Measurements from ENCODE around the gene SLC25A23. TPM values are rescaled to one million over a fixed set of nuclear protein-coding genes. Genes with fewer than 3 reads are reported as not detected.

The SLC25A23 gene
- total RNA-seq, 1 donor from 2014 or later: 36.9 TPM

DNA sequence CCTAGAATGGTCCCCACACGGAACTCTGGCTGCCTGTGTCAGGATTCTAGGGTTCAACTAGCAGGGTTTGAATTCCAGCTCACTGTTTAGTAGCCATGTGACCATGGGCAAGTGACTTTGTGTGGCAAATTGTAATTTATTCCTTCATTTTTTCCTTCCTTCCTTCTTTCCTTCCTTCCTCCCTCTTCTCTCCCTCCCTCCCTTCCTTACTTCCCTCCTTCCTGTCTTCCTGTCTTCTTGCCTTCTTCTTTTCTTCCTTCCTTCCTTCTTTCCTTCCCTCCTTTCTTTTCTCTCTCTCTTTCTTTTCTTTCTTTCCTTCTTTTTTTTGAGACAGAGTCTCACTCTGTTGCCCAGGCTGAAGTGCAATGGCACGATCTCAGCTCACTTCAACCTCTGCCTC is 30.5 kb upstream of the SLC25A23 start:
- DNase-seq (ENCODE audit: low read depth) (no peak), FAIRE-seq (no peak)
- H3K27me3 ChIP-seq (ENCODE audit: control insufficient read depth, insufficient read depth, low read length): no peaks in the 10 kb centered on the region
- TF ChIP-seq CTCF (IDR thresholded peaks at IDR 0.05; ENCODE audit: insufficient read depth, low read length, severe bottlenecking): no peak
- H3K4me3 ChIP-seq (ENCODE audit: low read depth, low read length): no peak overlapping the region
- H3K36me3 ChIP-seq (ENCODE audit: control insufficient read depth, insufficient read depth, low read length): no peaks in the 10 kb centered on the region

DNA sequence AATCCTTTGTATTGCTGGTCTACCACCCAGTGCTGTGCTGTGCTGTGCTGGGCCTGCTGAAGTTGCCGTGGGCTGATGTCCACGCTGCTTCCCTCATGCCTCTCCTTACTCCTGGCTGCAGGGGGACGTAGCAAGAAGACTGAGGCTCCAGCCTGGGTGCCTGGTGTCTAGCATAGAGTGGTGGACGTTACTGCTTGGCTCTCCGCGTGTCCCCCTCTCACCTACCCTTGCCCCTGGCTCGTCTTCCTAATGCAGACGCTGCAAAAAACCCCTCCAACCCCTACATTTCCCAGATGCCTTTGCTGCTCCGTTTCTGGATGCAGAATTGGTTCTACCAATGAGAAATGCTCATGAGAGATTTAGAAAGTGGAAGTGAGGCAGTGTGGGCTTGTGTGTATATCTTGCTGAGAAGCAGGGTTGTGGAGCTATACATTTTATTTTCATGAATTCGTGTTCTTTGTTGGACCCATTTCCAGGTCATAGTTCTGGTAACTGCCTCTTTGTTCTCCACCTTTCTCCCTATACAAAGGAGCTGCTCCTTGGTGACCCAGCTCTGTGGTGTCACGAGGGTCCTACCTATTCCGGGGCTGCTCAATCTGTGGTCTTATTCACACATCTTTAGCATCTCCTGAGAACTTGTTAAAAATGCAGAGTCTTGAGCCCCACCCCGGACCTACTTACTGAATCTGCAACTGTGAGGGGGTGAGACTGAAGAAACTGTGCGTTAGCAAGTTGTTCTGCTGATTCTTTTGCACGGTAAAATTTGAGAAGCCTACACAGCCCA is 29.9 kb upstream of the SLC25A23 start:
- TF ChIP-seq CTCF (IDR thresholded peaks at IDR 0.05; ENCODE audit: insufficient read depth, low read length, severe bottlenecking): no peak
- Histone ChIP-seq H3K4me3 (ENCODE audit: low read depth, low read length) (no peak overlapping the region), H3K27me3 (ENCODE audit: control insufficient read depth, insufficient read depth, low read length) (no peaks in the 10 kb centered on the region), H3K36me3 (ENCODE audit: control insufficient read depth, insufficient read depth, low read length) (no peaks in the 10 kb centered on the region)
- no peak for FAIRE-seq
- DNase-seq (ENCODE audit: low read depth): no peak

DNA sequence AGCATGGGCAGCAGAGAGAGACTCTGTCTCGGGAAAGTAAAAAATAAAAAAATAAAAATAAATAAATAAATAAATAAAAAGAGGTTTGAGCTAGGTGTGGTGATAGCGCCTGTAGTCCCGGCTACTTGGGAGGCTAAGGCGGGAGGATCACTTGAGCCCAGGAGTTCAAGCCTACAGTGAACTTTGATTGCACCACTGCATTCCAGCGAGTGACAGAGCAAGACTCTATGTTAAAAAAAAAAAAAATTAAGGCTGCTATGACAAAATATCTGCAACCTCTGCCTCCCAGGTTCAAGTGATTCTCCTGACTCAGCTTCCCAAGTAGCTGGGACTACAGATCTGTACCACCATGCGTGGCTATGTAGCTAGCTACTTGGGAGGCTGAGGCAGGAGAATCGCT is 25.2 kb upstream of the SLC25A23 start:
- DNase-seq (ENCODE audit: low read depth) (no peak), FAIRE-seq (no peak)
- Histone ChIP-seq H3K36me3 (ENCODE audit: control insufficient read depth, insufficient read depth, low read length) (no peaks in the 10 kb centered on the region), H3K27me3 (ENCODE audit: control insufficient read depth, insufficient read depth, low read length) (no peaks in the 10 kb centered on the region), H3K4me3 (ENCODE audit: low read depth, low read length) (no peak overlapping the region)
- TF ChIP-seq CTCF (IDR thresholded peaks at IDR 0.05; ENCODE audit: insufficient read depth, low read length, severe bottlenecking): no peak

DNA sequence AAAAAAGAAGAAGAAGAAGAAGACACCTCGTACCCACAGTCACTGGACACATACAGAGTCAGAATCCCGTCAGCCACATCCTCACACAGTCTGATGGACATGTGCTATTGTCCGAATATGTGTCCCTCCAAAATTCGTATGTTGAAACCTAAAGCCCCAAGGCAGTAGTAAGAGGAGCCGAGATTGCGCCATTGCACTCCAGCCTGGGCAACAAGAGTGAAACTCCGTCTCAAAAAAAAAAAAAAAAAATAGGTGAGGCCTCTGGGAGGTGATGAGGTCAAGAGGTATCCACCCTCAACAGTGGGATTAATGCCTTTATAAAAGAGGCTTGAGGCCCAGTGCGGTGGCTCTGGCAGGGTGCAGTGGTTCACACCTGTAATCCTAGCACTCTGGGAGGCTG is 24.6 kb upstream of the SLC25A23 start:
- DNase-seq (ENCODE audit: low read depth) (no peak), FAIRE-seq (no peak)
- no peak for TF ChIP-seq CTCF (IDR thresholded peaks at IDR 0.05; ENCODE audit: insufficient read depth, low read length, severe bottlenecking)
- no peak overlapping the region for H3K4me3 ChIP-seq (ENCODE audit: low read depth, low read length)
- no peaks in the 10 kb centered on the region for H3K27me3 ChIP-seq (ENCODE audit: control insufficient read depth, insufficient read depth, low read length)
- no peaks in the 10 kb centered on the region for H3K36me3 ChIP-seq (ENCODE audit: control insufficient read depth, insufficient read depth, low read length)

GRCh38 chr19:6483235-6483634 is 23.6 kb upstream of the SLC25A23 start:
- no peak for TF ChIP-seq CTCF (IDR thresholded peaks at IDR 0.05; ENCODE audit: insufficient read depth, low read length, severe bottlenecking)
- Histone ChIP-seq H3K27me3 (ENCODE audit: control insufficient read depth, insufficient read depth, low read length) (no peaks in the 10 kb centered on the region), H3K36me3 (ENCODE audit: control insufficient read depth, insufficient read depth, low read length) (no peaks in the 10 kb centered on the region), H3K4me3 (ENCODE audit: low read depth, low read length) (no peak overlapping the region)
- FAIRE-seq (no peak), DNase-seq (ENCODE audit: low read depth) (no peak)

GRCh38 chr19:6482343-6482686 is 22.7 kb upstream of the SLC25A23 start:
- no peak for FAIRE-seq
- no peaks in the 10 kb centered on the region for H3K27me3 ChIP-seq (ENCODE audit: control insufficient read depth, insufficient read depth, low read length)
- no peak for TF ChIP-seq CTCF (IDR thresholded peaks at IDR 0.05; ENCODE audit: insufficient read depth, low read length, severe bottlenecking)

More at GRCh38 chr19:6482343-6482686, 22.7 kb upstream of the SLC25A23 start:
- Histone ChIP-seq H3K36me3 (ENCODE audit: control insufficient read depth, insufficient read depth, low read length) (no peaks in the 10 kb centered on the region), H3K4me3 (ENCODE audit: low read depth, low read length) (no peak overlapping the region)
- DNase-seq (ENCODE audit: low read depth): no peak

Measured in bronchial epithelial cell (primary cell).